Urothelium cell line (cell line): Measurements from ENCODE around the gene PCBP2.

ENCODE experiments used
- DNase-seq: peaks from one replicate; pipeline ENCODE4 v3.0.0; 2011; ENCODE audit warnings: low spot score, mixed read lengths
- FAIRE-seq: peaks from 2 replicates; lab custom pipeline; 2011; peaks lifted over from hg19 to GRCh38; lab: Jason Lieb, UNC

Gene PCBP2

GRCh38 chr12:53506450-53506785, 54.5 kb downstream of the PCBP2 start:
- DNase-seq (no peak), FAIRE-seq (no peak)

DNA sequence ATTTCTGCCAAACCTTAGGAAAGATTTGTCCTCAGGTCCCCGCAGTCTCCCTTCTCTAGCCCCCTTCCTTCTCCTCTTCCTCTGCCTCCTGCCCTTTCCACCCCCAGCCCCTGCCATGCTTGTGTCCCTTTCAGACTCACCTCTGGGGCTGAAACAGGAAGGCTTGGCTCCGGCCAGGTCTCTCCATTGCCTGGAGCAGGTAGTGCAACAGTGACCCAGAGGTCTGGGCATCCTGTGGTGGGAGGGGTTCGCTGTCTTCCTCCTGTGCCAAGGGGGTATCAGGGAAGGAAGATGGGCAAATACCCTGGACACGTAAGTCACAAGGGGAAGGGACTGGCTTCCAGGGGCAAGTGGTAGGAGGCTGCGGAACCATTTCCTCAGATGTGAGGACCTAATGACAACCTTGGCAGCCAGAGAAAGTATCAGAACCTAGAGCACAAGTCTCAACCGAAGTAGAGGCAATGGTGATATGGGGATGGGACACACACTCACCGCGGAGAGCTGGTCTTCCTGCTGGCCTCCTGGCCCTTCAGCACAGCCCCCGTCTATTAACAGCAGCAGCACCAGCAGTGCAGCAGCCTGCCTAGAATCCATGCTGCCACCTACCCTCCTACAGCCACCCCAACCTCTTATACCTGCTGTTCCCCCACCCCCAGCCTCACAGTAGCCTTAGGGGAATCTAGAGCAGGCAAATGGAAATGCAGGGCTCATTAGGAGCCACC, 55.1 kb downstream of the PCBP2 start, which contains the start of gene NPFF:
TSS of gene NPFF (minus strand) at position 604 of the 722 bp plus-strand sequence. CDS start at position 594, 10 bp downstream.
- DNase-seq (no peak), FAIRE-seq (no peak)

- FAIRE-seq (no peak), DNase-seq (no peak)
Measured at GRCh38 chr12:53507603-53507885, 55.6 kb downstream of the PCBP2 start.

DNA sequence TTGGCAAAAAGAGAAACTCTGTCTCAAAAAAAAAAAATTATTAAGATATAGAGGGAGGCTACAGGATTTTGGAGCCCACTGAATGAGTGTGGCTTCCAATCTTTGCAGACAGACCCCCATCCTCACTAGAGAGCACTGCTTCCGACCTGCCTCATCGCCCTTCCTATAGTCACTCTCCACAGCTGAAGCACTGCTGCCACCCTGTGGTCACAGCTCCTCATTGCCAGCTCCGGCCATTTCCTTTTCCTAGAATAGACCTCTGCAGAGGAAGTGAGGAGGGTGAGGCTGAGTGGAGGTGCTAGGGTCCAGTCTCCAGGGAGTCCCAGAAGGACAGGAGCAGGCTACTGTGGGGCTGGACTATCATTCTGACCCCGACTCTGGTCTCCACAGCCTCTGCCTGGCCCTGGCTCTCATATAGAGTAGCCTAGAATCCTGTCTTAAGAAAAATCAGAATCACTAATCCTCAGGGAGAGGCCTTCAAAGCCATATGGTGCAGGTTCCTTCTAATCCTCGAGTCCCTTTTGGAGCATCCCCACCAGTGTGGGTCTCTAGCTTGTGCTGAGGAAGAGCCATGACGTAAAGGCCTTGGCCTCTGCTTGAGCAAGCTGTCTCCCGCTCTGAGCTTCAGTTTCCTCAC, 56.8 kb downstream of the PCBP2 start:
- DNase-seq (peak; percentile 80), FAIRE-seq (no peak)

DNA sequence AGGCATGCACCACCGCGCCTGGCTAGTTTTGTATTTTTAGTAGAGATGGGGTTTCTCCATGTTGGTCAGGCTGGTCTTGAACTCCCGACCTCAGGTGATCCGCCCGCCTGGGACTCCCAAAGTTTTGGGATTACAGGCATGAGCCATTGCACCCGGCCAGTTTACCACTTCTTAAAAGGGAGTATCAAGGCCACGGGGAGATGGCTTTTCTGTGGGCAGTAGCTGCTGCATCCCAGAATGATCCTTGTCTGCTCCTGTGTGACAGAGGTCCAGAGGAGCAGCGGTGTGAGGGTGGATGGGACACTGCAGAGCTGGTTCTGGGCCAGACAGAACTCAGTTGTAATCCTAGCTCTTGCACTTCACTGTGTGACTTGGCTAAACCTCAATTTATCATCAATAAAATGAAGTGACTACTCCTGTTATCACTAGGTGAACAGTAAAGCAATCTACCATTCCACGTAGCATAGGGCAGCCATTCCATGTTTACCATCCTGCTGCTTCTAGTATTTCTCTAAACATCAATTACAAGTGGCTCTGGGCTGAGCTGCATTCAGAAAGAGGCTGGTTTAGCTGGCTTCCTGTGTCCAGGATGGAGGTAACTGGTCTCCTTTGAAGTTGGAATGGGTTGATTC, 58.4 kb downstream of the PCBP2 start:
- no peak for FAIRE-seq
- DNase-seq: no peak

GRCh38 chr12:53513712-53514410, 62.0 kb downstream of the PCBP2 start:
- no peak for DNase-seq
- FAIRE-seq: no peak

DNA sequence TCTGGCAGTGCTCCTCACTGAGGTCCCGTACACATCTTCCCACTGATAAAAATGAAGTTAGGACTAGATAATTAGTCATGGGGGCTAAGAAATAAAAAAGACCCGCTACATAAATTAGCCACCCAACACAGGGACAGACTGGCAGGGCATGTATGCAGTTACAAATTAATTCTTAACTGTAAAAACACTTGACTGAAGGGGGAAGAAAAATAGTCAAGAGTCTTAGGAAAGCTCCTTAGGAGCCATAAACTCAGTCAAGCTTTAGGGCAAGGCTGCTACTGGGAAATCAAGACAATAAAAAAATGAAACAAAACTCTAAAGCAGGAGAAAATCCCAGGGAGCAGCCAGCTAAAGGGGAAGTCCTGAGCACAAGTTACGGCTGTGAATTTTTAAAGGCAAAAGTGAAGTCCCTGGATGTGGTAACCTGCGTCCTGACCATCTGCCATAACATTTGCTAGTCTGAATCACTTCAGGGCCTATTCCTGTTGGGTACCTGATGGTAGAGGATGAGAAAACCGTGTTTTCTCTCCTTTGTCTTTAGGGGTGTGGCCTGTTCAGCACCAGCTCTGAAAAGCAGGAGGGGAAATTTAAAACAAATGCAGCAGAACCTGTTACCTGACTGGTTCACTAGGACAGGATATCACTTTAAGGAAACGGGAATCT, 62.9 kb downstream of the PCBP2 start:
- FAIRE-seq: no peak
- DNase-seq: no peak

DNA sequence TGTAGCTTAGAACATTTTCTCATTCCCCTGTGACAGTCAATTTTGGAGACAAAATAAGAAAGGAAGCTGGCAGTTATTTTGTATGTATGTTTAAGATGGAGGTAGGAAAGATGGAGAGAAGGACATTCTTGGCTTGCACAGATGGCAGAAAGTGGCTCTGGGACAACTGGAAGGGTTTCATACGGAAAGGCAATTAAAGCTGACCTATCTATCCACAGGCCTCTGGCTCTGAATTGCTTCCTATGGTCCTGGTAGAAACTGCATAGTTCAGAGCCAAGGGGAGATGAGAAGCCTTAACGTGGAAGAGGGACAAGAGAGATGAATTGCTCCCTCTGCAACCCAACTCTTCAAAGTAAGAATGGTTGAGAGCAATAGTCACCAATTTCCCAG, 63.4 kb downstream of the PCBP2 start:
- FAIRE-seq: no peak
- no peak for DNase-seq

GRCh38 chr12:53516758-53517455, 65.0 kb downstream of the PCBP2 start:
- DNase-seq (no peak), FAIRE-seq (no peak)

- FAIRE-seq: no peak
- DNase-seq: no peak
Measured at GRCh38 chr12:53518381-53518780, 66.5 kb downstream of the PCBP2 start.

- no peak for DNase-seq
- no peak for FAIRE-seq
Measured at GRCh38 chr12:53523131-53523530, 71.2 kb downstream of the PCBP2 start.

- DNase-seq: no peak
- no peak for FAIRE-seq
Measured at GRCh38 chr12:53524476-53524875, 72.6 kb downstream of the PCBP2 start.

DNA sequence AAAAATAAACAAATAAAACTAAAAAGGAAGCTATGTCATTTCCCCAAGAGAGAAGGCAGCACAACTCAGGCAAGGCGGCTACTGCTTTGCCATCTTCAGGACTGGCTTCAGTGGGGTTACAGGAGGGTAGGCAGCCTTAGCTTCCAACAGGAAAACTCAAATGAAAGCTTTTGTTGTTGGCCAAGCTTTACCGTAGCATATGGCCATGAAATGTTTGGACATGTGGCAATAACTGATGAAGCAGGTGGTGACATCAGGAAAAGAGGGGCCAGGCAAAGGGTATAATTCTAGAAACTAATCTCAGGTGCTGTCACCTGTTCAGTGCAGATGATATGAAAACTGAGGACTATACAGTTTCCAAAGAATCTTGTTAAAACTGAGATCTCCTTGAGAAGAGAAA, 78.2 kb downstream of the PCBP2 start:
- no peak for FAIRE-seq

More for the DNA sequence above, 78.2 kb downstream of the PCBP2 start:
- no peak for DNase-seq
